ENCODE results near the gene IGF2. TPM values are rescaled to one million over a fixed set of nuclear protein-coding genes. Genes with fewer than 3 reads are reported as not detected.

Gene IGF2
- total RNA-seq, 4 donors from 2014 or later: 9.9 to 26.6 (median 18.1) TPM

- H3K27ac ChIP-seq: no peak overlapping the region
- 62 to 76% methylated on average over 11 of the region's 11 CpGs for WGBS, 2 donors
- H3K4me1 ChIP-seq: no peaks in the 10 kb centered on the region
- H3K27me3 ChIP-seq: no peaks in the 10 kb centered on the region
- no peak for DNase-seq
- H3K9me3 ChIP-seq: no peaks in the 10 kb centered on the region
- no peak overlapping the region for H3K4me3 ChIP-seq (replicated peaks in 1 of 3)
- H3K36me3 ChIP-seq: no peaks in the 10 kb centered on the region
- intact Hi-C loops (cut with DNase I): no loop called here
- TF ChIP-seq POLR2A (IDR thresholded peaks at IDR 0.05) (no peak), CTCF (IDR thresholded peaks at IDR 0.05) (no peak)
Measured at GRCh38 chr11:2113776-2114175, 25.4 kb downstream of the IGF2 start.

- no peak overlapping the region for H3K27ac ChIP-seq
- no peaks in the 10 kb centered on the region for H3K9me3 ChIP-seq
- H3K36me3 ChIP-seq: no peaks in the 10 kb centered on the region
- H3K4me3 ChIP-seq (replicated peaks in 1 of 3): no peak overlapping the region
- intact Hi-C loops (cut with DNase I): no loop called here
- no peaks in the 10 kb centered on the region for H3K4me1 ChIP-seq
- no peaks in the 10 kb centered on the region for H3K27me3 ChIP-seq
- TF ChIP-seq CTCF (IDR thresholded peaks at IDR 0.05) (no peak), POLR2A (IDR thresholded peaks at IDR 0.05) (no peak)
- DNase-seq: no peak
- 89 to 91% methylated on average over 12 of the region's 12 CpGs for WGBS, 2 donors
Measured at GRCh38 chr11:2110521-2110920, 28.7 kb downstream of the IGF2 start.

- 36 to 53% methylated on average over 5 to 8 of the region's 14 CpGs for WGBS, 2 donors
- Histone ChIP-seq H3K36me3 (no peaks in the 10 kb centered on the region), H3K27me3 (no peaks in the 10 kb centered on the region), H3K9me3 (no peaks in the 10 kb centered on the region), H3K4me3 (replicated peaks in 1 of 3) (no peak overlapping the region), H3K4me1 (no peaks in the 10 kb centered on the region), H3K27ac (no peak overlapping the region)
- no peak for DNase-seq
- intact Hi-C loops (cut with DNase I): no loop called here
- TF ChIP-seq POLR2A (IDR thresholded peaks at IDR 0.05) (no peak), CTCF (IDR thresholded peaks at IDR 0.05) (no peak)
Measured at GRCh38 chr11:2109541-2110019, 29.6 kb downstream of the IGF2 start.

- no peak for DNase-seq
- no peaks in the 10 kb centered on the region for H3K4me1 ChIP-seq
- WGBS, 2 donors: 65 to 72% methylated on average over 6 to 9 of the region's 23 CpGs
- H3K9me3 ChIP-seq: no peaks in the 10 kb centered on the region
- H3K36me3 ChIP-seq: no peaks in the 10 kb centered on the region
- intact Hi-C loops (cut with DNase I): no loop called here
- no peak for TF ChIP-seq CTCF (IDR thresholded peaks at IDR 0.05)
- no peak for TF ChIP-seq POLR2A (IDR thresholded peaks at IDR 0.05)
- no peak overlapping the region for H3K27ac ChIP-seq
- no peaks in the 10 kb centered on the region for H3K27me3 ChIP-seq
- no peak overlapping the region for H3K4me3 ChIP-seq (replicated peaks in 1 of 3)
Measured at GRCh38 chr11:2108675-2109491, 30.3 kb downstream of the IGF2 start.

- DNase-seq: no peak
- TF ChIP-seq CTCF (IDR thresholded peaks at IDR 0.05) (no peak), POLR2A (IDR thresholded peaks at IDR 0.05) (no peak)
- WGBS, 2 donors: 95 to 97% methylated on average over 8 of the region's 8 CpGs
- no peaks in the 10 kb centered on the region for H3K36me3 ChIP-seq
- no peak overlapping the region for H3K4me3 ChIP-seq (replicated peaks in 1 of 3)
- H3K27me3 ChIP-seq: no peaks in the 10 kb centered on the region
- intact Hi-C loops (cut with DNase I): no loop called here
- H3K27ac ChIP-seq: no peak overlapping the region
- H3K9me3 ChIP-seq: no peaks in the 10 kb centered on the region
- H3K4me1 ChIP-seq: no peaks in the 10 kb centered on the region
Measured at GRCh38 chr11:2107941-2108630, 31.1 kb downstream of the IGF2 start.

Measured in thyroid gland (tissue), 4 donors.